Ovary (tissue), 3 donors: Measurements from ENCODE around the gene IL17RA.

Experiments used
- CTCF ChIP-seq, 3 donors: fragments of 450-650 bp in 2 of 3; fragments of 200-600 bp in 1 of 3; IDR thresholded peaks; one replicate each; pipeline versions ENCODE4 v1.5.1 to v1.8.0; 2016 to 2022; ENCODE audit warnings: antibody characterized with exemption in 3 of 3, mild to moderate bottlenecking in 1 of 3
- POLR2A ChIP-seq: fragments of 450-650 bp; IDR thresholded peaks from one replicate; pipeline ENCODE4 v1.6.1; 2017; ENCODE audit warnings: antibody characterized with exemption, mild to moderate bottlenecking, moderate library complexity
- donor health status: DM: no; HTN: no; CAD: no.

- TF ChIP-seq CTCF (IDR thresholded peaks at IDR 0.05) (no peak), POLR2A (no peak)
Observed at GRCh38 chr22:17159504-17159951, 74.7 kb downstream of the IL17RA start.
